GM18868 (cell line): ENCODE measurements around the gene ZMYND19.
A peak's percentile ranks its signal among the peaks of the same experiment; 100 is the strongest.
"Not testable (repeated sequence)": the region's sequence is repeated elsewhere in the genome, so short reads cannot be mapped to it uniquely, and the experiment has no call there.

ENCODE experiments used
- ATAC-seq: cut with Tn5 transposase; IDR thresholded peaks from one replicate; pipeline ENCODE4 v1.9.1; 2021; ENCODE audit warnings: mild to moderate bottlenecking, moderate library complexity; ENCODE audit not compliant: unreplicated experiment

ZMYND19 gene

GRCh38 chr9:137589441-137590122 is 730 bp downstream of the ZMYND19 start:
- peak; percentile 9 for ATAC-seq

- no peak for ATAC-seq
Observed at GRCh38 chr9:137588891-137589290, 1.4 kb downstream of the ZMYND19 start.

- ATAC-seq: no peak
Observed at GRCh38 chr9:137588311-137588710, 2.0 kb downstream of the ZMYND19 start.

GRCh38 chr9:137586854-137587253 is 3.5 kb downstream of the ZMYND19 start:
- no peak for ATAC-seq

- ATAC-seq: no peak
Observed at GRCh38 chr9:137583957-137584356, 6.4 kb downstream of the ZMYND19 start.

GRCh38 chr9:137583347-137583746 is 7.0 kb downstream of the ZMYND19 start:
- no peak for ATAC-seq

- ATAC-seq: no peak
Observed at GRCh38 chr9:137582286-137582860, 7.9 kb downstream of the ZMYND19 start.

- ATAC-seq: no peak
Observed at GRCh38 chr9:137581361-137582285, 8.7 kb downstream of the ZMYND19 start.

GRCh38 chr9:137580954-137581322 is 9.4 kb downstream of the ZMYND19 start:
- no peak for ATAC-seq

- ATAC-seq: no peak
Observed at GRCh38 chr9:137580209-137580953, 9.9 kb downstream of the ZMYND19 start.

GRCh38 chr9:137579259-137579604 is 11.1 kb downstream of the ZMYND19 start:
- ATAC-seq: no peak

GRCh38 chr9:137578518-137579258 is 11.6 kb downstream of the ZMYND19 start, which contains the start of gene DPH7:
TSS of gene DPH7 (minus strand) at chr9:137578925. CDS start at chr9:137578777, 148 bp downstream.
- ATAC-seq: peak; percentile 90

GRCh38 chr9:137575716-137576411 is 14.4 kb downstream of the ZMYND19 start:
- no peak for ATAC-seq

- ATAC-seq: no peak
Observed at GRCh38 chr9:137575364-137575715, 15.0 kb downstream of the ZMYND19 start.

GRCh38 chr9:137574192-137574591 is 16.1 kb downstream of the ZMYND19 start:
- no peak for ATAC-seq

- no peak for ATAC-seq
Observed at GRCh38 chr9:137570566-137570965, 19.7 kb downstream of the ZMYND19 start.

GRCh38 chr9:137569609-137570203 is 20.6 kb downstream of the ZMYND19 start:
- ATAC-seq: no peak

GRCh38 chr9:137568445-137568844 is 21.9 kb downstream of the ZMYND19 start:
- ATAC-seq: not testable (repeated sequence)

- ATAC-seq: no peak
Observed at GRCh38 chr9:137564817-137565411, 25.4 kb downstream of the ZMYND19 start.
